T-helper 2 cell treated with Interferon-gamma antibody and Interleukin-4, amounts not matched to agents 5 μg/mL and 100 μg/mL, for 36 hours (primary cell): ENCODE measurements around the gene FBXO9.
"Not testable (repeated sequence)": the region's sequence is repeated elsewhere in the genome, so short reads cannot be mapped to it uniquely, and the experiment has no call there.

ENCODE experiments used
- DNase-seq: peaks from one replicate; pipeline ENCODE4 v3.0.0; 2021; ENCODE audit warnings: low spot score
- H3K27ac Mint-ChIP-seq: one replicate; pipeline ENCODE4 v1.8.0; 2021; ENCODE audit warnings: mild to moderate bottlenecking, mixed read lengths
- H3K27me3 Mint-ChIP-seq: one replicate; pipeline ENCODE4 v1.8.0; 2021; ENCODE audit warnings: low read depth, mixed read lengths
- H3K36me3 Mint-ChIP-seq: one replicate; pipeline ENCODE4 v1.8.0; 2021; ENCODE audit warnings: low read depth, mixed read lengths
- H3K4me1 Mint-ChIP-seq: one replicate; pipeline ENCODE4 v1.8.0; 2021; ENCODE audit warnings: low read depth, mixed read lengths
- H3K4me3 Mint-ChIP-seq: one replicate; pipeline ENCODE4 v1.8.0; 2022; ENCODE audit warnings: mild to moderate bottlenecking, moderate library complexity, mixed read lengths
- H3K9me3 Mint-ChIP-seq: one replicate; pipeline ENCODE4 v1.8.0; 2021; ENCODE audit warnings: mixed read lengths

FBXO9 gene

DNA sequence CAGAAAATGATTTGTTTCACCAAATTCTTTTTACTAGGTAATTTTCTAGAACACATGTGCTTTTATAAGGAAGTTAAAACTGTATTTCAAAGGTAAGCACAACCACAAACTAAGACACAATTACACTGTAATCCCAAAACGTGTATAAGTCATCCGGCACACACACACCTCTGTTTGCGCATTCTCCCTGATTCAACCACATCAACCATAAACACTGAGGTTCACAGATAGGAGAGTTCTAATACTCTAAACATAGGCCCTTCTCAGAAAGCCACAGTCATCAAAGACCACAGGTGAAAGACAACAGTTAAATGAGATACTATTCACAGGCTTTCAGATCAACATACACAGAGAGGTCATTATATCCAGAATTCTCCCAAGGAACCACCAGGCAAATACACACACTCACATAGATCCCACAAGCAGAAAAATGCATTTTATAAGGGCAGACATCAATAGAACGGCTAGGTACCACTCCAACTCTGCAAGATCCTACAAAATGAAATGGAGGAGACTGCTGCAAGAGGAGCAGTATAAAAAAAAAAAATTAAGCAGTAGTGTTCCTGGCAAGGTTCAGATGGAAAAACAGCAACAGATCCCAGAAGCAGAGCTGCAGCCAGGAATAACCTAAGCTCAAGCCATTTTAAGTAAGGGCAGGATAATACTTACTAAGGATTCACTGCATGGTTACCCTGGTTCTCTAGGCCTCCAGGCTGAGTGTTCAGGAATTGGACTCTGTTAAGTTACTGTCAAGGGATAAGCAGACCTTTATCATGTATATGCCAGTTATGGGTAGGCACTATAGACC, 6.6 kb upstream of the FBXO9 start:
- Mint-ChIP-seq H3K27ac (no peak overlapping the region), H3K4me1 (peaks cover 39% of the 10 kb centered on the region), H3K27me3 (no peaks in the 10 kb centered on the region), H3K4me3 (no peak overlapping the region), H3K36me3 (no peaks in the 10 kb centered on the region), H3K9me3 (no peaks in the 10 kb centered on the region)
- DNase-seq = no peak

DNA sequence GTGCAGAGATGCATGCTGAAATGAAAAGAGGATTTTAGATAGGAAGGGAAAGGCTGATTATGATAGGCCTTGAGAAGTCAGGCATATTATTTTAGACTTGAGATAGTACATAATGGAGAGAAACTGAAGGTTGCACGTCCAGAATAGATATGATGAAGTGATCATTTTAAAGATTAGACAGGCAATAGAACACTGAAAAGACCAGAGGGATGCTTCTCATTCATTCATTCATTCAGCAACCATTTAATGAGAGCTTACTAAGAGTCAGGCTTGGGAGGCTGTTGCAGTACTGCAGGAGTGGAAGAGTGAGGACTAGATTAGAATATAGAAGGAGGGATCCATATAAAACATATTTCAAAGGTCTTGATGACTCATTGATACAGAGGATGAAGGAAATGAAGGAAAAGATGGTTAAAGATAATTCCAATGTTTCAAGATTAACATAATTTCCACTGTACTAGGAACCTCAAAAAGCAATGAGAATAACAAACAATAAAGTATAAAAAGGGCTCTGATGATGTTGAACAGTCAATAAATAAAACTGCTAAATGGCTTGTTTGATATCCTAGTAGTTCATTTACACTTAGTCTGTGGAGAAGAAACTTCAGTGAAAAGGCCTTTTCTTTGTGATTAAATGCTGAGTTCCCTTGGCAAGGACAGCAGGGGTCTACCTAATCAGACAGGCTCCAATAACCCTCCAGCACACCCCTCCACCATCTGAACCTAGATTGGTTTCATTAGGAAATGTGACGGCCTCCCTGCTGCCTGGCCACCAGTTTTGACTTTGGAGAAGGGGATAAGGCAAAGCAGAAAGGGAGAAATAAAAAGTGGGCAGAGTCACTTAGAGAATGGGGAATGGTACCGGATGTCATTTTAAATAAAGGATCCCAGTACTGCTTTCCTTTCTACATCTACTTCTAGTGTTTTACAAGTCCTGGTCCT, 5.3 kb upstream of the FBXO9 start:
- Mint-ChIP-seq H3K36me3 (no peaks in the 10 kb centered on the region), H3K4me3 (peak overlapping the region; percentile 90), H3K27ac (no peak overlapping the region), H3K4me1 (peaks cover 41% of the 10 kb centered on the region), H3K27me3 (no peaks in the 10 kb centered on the region), H3K9me3 (no peaks in the 10 kb centered on the region)
- DNase-seq = no peak

DNA sequence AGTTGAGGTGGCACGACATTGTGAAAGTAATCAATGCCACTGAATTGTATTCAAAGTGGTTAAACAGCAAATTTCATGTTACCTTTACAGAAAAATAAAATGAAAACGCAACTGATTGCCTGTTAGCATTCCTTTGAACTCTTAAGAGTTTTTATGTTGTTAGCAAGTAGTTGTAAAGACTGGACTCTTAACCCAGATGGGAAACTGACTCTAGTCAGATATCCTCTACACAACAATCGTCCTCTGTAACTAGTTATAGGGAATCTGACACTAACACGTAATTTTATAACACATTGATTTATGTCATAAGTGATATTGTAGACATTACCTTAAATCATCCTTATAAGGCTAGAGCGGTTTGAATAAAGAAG, 3.0 kb upstream of the FBXO9 start:
- no peak for DNase-seq
- Mint-ChIP-seq H3K27ac (peak overlapping the region; percentile 60), H3K4me1 (peaks cover 49% of the 10 kb centered on the region), H3K36me3 (peaks cover 2% of the 10 kb centered on the region), H3K4me3 (peak overlapping the region; percentile 90), H3K27me3 (no peaks in the 10 kb centered on the region), H3K9me3 (no peaks in the 10 kb centered on the region)

DNA sequence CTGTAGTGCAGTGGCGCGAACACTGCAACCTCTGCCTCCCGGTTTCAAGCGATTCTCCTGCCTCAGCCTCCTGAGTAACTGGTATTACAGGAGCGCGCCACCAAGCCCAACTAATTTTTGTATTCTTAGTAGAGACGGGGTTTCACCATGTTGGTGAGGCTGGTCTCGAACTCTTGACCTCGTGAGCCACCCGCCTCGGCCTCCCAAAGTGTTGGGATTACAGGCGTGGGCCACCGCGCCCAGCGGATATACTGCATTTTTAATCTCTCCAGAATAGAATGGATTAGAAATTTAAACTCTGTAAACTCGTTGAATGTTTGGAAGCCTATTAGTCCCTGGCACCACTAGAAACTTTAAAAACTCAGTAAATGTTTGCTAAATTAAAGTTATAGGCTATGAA, 949 bp upstream of the FBXO9 start:
- H3K36me3 Mint-ChIP-seq, DNase-seq, H3K9me3 Mint-ChIP-seq, H3K27me3 Mint-ChIP-seq: not testable (repeated sequence)
- peaks cover 45% of the 10 kb centered on the region for H3K4me1 Mint-ChIP-seq
- peak overlapping the region; percentile 96 for H3K4me3 Mint-ChIP-seq
- peak overlapping the region; percentile 97 for H3K27ac Mint-ChIP-seq

DNA sequence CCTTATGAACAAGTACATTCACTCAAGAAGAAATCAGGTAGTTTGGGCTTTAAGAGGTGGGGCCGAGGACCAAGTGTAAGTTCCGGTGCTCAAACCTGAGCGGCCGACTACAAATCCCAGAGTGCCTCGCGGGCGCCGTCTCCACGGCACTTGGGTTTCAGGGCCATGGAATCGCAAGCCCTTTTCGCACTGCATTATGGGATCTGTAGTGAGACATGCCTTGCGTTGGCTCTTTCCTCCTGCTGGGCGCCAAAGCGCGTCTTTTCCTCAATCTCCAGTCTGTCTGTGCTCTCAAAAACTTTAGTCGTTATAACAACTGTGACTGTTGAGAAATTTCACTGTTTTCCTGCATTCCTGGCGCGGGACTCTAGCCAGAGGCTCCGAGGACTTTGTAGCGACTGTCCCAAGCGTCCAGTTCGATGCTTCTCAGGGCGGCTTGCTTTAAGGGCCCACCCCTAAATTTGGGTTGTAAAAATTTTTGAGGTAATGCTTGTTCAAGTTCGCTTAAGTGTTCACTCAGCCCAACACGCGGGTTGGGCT, 408 bp upstream of the FBXO9 start:
- H3K9me3 Mint-ChIP-seq = no peaks in the 10 kb centered on the region
- peak; percentile 95 for DNase-seq
- H3K27me3 Mint-ChIP-seq = no peaks in the 10 kb centered on the region
- H3K27ac Mint-ChIP-seq = peak overlapping the region; percentile 97
- peaks cover 42% of the 10 kb centered on the region for H3K4me1 Mint-ChIP-seq
- H3K4me3 Mint-ChIP-seq = peak overlapping the region; percentile 96
- H3K36me3 Mint-ChIP-seq = peaks cover 4% of the 10 kb centered on the region

DNA sequence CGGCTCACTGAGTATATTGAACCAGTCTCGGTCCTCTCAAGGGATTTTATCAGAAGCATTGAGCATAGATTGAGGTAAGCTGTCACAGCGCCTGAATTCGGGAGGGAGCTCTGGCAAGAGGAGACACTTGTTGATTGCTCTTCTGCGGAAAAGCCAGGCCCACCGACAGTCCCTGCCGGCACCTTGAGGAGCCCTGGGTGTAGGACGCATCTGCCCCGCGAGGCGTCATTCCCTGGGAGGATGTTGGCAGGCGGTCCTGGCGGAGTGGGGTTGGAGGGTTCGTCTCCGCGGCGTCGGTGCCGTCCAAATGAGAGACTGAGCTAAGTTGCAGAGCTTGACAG, 843 bp downstream of the FBXO9 start:
- Mint-ChIP-seq H3K27me3 (no peaks in the 10 kb centered on the region), H3K9me3 (no peaks in the 10 kb centered on the region), H3K27ac (peak overlapping the region; percentile 80), H3K4me1 (peaks cover 35% of the 10 kb centered on the region), H3K36me3 (peaks cover 4% of the 10 kb centered on the region), H3K4me3 (peak overlapping the region; percentile 96)
- DNase-seq = peak; percentile 36

DNA sequence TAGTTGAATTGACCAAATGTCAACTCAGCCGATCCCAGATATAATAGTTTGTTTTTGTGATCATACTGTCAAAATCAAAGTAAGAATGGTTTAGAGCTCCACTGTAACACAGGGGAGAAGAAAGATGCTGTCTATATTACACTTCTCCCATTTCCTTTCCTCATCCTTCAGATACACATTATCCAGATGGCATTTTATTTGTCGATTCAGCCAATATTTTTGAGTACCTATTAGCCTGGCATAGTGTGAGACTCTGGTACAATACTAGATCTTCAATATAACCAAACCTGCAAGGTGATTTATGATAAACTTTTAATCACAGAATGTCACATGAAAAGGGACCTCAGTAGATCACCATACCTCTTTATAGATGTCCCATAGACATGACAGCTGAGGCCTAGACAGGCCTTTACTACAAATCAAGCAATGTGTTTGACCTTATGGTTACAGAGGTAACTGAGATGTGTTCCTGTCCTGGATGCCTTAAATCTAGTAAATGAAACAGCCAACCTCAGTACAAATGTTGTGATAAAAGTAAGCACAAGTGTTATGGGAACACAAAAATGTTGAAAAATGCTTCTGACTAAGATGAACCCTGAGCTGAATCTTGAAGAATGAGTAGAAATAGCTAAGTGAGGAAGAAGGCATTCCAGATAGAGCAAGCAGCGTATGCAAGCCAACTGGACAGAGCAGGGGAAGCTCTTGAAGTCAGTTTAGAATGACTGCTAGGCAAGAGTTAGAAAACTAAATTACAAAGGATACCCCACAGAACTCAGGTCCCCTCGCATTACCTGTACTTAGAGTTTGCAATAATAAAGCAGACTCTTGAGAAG, 1.9 kb downstream of the FBXO9 start:
- Mint-ChIP-seq H3K27me3 (no peaks in the 10 kb centered on the region), H3K9me3 (no peaks in the 10 kb centered on the region), H3K4me3 (peak overlapping the region; percentile 96), H3K27ac (no peak overlapping the region), H3K4me1 (peaks cover 33% of the 10 kb centered on the region), H3K36me3 (peaks cover 4% of the 10 kb centered on the region)
- DNase-seq = no peak

DNA sequence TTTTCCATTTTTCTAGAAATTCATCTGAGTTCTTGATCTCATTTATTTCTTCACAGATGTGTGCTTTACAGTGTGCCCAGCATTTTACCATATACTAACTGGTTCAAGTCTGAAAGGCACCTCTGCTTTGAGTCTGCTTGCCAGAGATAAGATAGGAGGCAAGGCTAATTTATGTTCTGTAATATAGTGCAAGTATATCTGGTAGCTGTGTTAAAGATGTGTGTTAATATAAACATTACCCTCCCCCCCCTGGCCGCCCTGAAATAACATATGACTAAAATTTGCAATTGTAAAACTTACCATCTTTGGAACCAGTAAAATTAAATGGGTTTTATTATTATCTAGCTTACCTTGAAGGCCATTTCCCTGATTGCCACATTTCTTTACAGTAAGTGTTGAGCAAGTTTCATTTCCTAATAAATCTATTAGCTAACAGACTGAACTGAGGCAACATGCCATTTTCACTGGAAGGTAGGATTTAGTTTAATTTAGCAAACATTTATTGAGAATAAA, 2.7 kb downstream of the FBXO9 start:
- H3K4me1 Mint-ChIP-seq = peaks cover 24% of the 10 kb centered on the region
- no peak overlapping the region for H3K27ac Mint-ChIP-seq
- H3K9me3 Mint-ChIP-seq = no peaks in the 10 kb centered on the region
- H3K27me3 Mint-ChIP-seq = no peaks in the 10 kb centered on the region
- H3K36me3 Mint-ChIP-seq = peaks cover 7% of the 10 kb centered on the region
- no peak for DNase-seq
- H3K4me3 Mint-ChIP-seq = no peak overlapping the region

DNA sequence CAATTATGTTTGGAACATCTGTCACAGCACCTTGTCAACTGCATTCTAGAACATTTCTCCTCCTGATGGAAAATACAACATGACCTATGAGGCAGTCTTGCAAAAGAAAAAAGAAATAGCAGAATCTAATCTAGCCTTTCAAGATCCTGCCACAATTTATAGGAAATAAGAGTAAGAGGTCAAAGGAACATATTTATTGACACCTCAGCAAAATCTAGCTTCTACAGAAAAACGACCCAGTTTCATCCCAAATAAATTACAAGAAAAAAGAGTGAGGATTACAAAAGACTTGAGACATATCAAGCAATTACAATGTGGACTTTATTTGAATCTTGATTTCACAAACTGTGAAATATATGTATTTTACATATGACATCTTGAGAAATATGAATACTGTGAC, 4.2 kb downstream of the FBXO9 start:
- no peak overlapping the region for H3K27ac Mint-ChIP-seq
- no peak overlapping the region for H3K4me3 Mint-ChIP-seq

DNA sequence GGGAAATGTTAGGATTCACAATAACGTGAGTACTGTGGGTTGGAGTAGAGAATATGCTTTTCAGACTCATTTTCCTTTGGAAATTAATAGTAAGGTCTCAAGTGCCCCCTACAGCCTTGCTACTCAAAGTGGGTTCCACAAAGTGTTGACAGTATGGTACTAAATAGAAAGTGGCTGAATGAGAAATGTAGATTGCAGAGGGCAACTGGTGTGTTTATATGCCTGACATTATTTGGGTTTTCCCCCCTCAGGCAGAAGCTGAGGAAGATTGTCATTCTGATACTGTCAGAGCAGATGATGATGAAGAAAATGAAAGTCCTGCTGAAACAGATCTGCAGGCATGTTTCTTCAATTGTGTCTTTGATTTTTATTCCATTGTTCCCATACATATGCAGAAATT, 5.6 kb downstream of the FBXO9 start:
- Mint-ChIP-seq H3K27me3 (no peaks in the 10 kb centered on the region), H3K27ac (no peak overlapping the region), H3K4me1 (peaks cover 22% of the 10 kb centered on the region), H3K36me3 (peaks cover 22% of the 10 kb centered on the region), H3K9me3 (no peaks in the 10 kb centered on the region), H3K4me3 (no peak overlapping the region)
- peak; percentile 30 for DNase-seq

More for the DNA sequence above, 4.2 kb downstream of the FBXO9 start:
- H3K4me1 Mint-ChIP-seq = peaks cover 23% of the 10 kb centered on the region
- no peaks in the 10 kb centered on the region for H3K9me3 Mint-ChIP-seq
- H3K27me3 Mint-ChIP-seq = no peaks in the 10 kb centered on the region
- peaks cover 19% of the 10 kb centered on the region for H3K36me3 Mint-ChIP-seq
- DNase-seq = no peak

DNA sequence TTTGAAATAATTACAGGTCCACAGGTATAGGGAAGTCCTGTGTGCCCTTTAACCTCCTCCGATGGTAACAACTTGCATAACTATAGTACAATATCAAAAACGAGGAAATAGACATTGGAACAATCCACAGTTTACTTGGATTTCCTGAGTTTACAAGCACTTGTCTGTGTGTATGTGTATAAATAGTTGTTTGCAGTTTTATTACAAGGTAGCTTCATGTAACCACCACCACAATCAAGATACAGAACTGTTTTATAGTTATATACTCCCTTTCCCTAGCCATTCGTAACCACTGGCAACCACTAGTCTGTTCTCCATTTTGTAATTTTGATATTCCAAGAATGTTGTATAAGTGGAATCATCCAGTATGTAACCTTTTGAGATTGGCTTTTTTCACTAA, 9.1 kb downstream of the FBXO9 start:
- peaks cover 7% of the 10 kb centered on the region for H3K4me1 Mint-ChIP-seq
- H3K36me3 Mint-ChIP-seq = peaks cover 29% of the 10 kb centered on the region
- no peaks in the 10 kb centered on the region for H3K27me3 Mint-ChIP-seq
- H3K4me3 Mint-ChIP-seq = no peak overlapping the region
- H3K9me3 Mint-ChIP-seq = no peaks in the 10 kb centered on the region
- no peak overlapping the region for H3K27ac Mint-ChIP-seq
- DNase-seq = no peak

DNA sequence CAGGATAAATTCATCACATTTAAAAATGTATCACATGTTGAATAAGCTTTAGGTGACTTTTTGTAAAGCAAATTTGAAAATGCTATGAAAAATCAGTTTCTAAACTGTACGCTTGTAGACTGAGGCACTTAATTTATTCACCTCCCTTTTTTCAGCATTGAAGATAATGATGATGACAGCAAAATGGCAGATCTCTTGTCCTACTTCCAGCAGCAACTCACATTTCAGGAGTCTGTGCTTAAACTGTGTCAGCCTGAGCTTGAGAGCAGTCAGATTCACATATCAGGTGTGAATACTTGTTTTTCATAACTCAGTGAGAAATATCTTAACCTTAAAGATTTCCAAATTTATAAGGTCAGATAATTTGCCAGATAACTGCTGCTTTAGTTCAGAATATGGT, 15.6 kb downstream of the FBXO9 start:
- Mint-ChIP-seq H3K36me3 (peaks cover 42% of the 10 kb centered on the region), H3K27ac (no peak overlapping the region), H3K4me1 (no peaks in the 10 kb centered on the region), H3K4me3 (no peak overlapping the region), H3K9me3 (no peaks in the 10 kb centered on the region), H3K27me3 (no peaks in the 10 kb centered on the region)
- DNase-seq = no peak

DNA sequence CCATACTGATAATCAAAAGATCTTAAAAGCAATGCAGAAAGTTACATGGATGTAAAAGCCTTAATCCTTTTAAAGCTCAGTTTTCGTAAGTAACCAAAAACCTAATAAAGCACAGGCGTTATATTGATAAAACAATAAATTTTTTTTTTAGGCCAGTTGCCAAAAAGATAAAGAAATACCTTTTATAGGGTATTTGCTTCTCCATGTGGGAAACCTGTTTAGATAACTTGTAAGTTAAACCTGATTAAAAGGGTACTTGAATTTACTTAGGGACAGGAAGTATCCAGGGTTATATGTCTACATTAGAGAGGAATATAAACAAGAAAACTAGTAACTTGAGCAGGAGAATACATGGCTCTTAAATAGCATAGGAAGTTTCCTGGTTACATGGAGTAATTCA, 21.1 kb downstream of the FBXO9 start:
- Mint-ChIP-seq H3K9me3 (no peaks in the 10 kb centered on the region), H3K36me3 (peaks cover 42% of the 10 kb centered on the region), H3K27ac (no peak overlapping the region), H3K4me3 (no peak overlapping the region), H3K27me3 (no peaks in the 10 kb centered on the region), H3K4me1 (peaks cover 3% of the 10 kb centered on the region)
- DNase-seq = no peak
